Measurements from ENCODE around the gene SPEF1. TPM values are rescaled to one million over a fixed set of nuclear protein-coding genes. Genes with fewer than 3 reads are reported as not detected.

SPEF1 gene
- total and polyA plus RNA-seq, 2 of the 13 experiments (the other 11 are each of a cell fraction or from before 2014, with no cell fraction given) = 0.11 to 0.27 TPM

DNA sequence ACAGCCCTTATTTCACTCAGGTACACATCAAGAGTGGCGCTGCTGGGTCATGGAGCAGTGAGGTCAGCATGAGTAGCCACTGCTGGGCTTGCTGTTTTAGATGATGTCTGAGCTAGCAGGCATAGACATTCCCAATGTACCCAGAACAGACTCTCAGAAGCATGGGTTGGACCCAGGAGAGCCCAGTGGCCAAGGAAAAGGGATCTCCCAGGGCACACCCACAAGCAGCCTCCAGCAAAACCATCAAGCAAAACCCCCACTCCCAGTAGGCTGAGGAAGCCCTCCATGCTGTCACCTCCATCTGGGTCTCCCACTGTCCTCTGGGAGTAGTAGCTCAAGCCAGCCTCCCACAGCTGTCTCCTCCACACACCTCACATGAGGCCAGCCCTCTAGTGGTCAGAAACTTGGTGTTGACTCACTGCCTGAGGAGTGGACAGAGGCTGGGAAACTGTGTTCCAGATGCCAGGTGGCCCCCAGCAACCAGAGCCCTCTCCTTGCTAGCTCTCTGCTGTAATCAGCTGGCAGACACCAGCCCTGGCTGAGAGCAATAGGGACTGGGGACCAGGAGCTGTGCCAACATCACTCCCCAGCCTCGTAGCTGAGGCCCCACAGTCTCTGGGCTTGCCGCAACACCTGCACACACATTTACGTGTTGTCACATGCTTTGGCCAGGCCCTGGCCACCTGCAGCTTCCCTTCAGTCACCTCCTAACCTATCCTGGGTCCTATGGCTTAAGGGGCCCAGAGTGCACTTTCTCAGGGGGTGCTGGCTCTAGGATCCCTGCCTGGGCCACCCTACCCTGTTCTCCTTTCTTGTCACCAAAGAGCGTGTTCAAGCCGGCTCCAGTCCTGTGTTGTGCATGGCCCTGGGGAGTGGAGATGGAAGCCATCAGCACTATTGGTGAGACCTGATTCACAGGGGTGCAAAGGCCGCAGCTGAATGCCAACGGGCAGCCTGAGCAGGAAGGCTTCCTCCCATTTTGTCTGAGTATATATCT, 37.2 kb upstream of the SPEF1 start (continued):
- TF ChIP-seq ZNF747 (CRISPR knock-in tag; IDR thresholded peaks at IDR 0.05; ENCODE audit: borderline replicate concordance) = peak; percentile 89
- TF ChIP-seq, protein P1, sequence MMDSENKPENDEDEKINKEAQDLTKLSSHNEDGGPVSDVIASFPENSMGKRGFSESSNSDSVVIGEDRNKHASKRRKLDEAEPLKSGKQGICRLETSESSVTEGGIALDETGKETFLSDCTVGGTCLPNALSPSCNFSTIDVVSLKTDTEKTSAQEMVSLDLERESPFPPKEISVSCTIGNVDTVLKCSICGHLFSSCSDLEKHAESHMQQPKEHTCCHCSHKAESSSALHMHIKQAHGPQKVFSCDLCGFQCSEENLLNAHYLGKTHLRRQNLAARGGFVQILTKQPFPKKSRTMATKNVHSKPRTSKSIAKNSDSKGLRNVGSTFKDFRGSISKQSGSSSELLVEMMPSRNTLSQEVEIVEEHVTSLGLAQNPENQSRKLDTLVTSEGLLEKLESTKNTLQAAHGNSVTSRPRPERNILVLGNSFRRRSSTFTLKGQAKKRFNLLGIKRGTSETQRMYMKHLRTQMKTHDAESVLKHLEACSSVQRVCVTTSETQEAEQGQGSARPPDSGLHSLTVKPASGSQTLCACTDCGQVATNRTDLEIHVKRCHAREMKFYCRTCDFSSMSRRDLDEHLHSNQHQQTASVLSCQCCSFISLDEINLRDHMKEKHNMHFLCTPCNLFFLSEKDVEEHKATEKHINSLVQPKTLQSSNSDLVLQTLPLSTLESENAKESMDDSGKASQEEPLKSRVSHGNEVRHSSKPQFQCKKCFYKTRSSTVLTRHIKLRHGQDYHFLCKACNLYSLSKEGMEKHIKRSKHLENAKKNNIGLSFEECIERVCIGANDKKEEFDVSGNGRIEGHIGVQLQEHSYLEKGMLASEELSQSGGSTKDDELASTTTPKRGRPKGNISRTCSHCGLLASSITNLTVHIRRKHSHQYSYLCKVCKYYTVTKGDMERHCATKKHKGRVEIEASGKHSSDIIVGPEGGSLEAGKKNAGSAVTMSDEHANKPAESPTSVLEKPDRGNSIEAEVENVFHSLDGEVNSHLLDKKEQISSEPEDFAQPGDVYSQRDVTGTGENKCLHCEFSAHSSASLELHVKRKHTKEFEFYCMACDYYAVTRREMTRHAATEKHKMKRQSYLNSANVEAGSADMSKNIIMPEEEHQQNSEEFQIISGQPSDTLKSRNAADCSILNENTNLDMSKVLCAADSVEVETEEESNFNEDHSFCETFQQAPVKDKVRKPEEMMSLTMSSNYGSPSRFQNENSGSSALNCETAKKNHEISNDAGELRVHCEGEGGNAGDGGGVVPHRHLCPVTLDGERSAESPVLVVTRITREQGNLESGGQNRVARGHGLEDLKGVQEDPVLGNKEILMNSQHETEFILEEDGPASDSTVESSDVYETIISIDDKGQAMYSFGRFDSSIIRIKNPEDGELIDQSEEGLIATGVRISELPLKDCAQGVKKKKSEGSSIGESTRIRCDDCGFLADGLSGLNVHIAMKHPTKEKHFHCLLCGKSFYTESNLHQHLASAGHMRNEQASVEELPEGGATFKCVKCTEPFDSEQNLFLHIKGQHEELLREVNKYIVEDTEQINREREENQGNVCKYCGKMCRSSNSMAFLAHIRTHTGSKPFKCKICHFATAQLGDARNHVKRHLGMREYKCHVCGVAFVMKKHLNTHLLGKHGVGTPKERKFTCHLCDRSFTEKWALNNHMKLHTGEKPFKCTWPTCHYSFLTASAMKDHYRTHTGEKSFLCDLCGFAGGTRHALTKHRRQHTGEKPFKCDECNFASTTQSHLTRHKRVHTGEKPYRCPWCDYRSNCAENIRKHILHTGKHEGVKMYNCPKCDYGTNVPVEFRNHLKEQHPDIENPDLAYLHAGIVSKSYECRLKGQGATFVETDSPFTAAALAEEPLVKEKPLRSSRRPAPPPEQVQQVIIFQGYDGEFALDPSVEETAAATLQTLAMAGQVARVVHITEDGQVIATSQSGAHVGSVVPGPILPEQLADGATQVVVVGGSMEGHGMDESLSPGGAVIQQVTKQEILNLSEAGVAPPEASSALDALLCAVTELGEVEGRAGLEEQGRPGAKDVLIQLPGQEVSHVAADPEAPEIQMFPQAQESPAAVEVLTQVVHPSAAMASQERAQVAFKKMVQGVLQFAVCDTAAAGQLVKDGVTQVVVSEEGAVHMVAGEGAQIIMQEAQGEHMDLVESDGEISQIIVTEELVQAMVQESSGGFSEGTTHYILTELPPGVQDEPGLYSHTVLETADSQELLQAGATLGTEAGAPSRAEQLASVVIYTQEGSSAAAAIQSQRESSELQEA (CRISPR knock-in tag; IDR thresholded peaks at IDR 0.05; ENCODE audit: not compliant biosample characterization) = peak; percentile 79
- TF ChIP-seq, protein P2, sequence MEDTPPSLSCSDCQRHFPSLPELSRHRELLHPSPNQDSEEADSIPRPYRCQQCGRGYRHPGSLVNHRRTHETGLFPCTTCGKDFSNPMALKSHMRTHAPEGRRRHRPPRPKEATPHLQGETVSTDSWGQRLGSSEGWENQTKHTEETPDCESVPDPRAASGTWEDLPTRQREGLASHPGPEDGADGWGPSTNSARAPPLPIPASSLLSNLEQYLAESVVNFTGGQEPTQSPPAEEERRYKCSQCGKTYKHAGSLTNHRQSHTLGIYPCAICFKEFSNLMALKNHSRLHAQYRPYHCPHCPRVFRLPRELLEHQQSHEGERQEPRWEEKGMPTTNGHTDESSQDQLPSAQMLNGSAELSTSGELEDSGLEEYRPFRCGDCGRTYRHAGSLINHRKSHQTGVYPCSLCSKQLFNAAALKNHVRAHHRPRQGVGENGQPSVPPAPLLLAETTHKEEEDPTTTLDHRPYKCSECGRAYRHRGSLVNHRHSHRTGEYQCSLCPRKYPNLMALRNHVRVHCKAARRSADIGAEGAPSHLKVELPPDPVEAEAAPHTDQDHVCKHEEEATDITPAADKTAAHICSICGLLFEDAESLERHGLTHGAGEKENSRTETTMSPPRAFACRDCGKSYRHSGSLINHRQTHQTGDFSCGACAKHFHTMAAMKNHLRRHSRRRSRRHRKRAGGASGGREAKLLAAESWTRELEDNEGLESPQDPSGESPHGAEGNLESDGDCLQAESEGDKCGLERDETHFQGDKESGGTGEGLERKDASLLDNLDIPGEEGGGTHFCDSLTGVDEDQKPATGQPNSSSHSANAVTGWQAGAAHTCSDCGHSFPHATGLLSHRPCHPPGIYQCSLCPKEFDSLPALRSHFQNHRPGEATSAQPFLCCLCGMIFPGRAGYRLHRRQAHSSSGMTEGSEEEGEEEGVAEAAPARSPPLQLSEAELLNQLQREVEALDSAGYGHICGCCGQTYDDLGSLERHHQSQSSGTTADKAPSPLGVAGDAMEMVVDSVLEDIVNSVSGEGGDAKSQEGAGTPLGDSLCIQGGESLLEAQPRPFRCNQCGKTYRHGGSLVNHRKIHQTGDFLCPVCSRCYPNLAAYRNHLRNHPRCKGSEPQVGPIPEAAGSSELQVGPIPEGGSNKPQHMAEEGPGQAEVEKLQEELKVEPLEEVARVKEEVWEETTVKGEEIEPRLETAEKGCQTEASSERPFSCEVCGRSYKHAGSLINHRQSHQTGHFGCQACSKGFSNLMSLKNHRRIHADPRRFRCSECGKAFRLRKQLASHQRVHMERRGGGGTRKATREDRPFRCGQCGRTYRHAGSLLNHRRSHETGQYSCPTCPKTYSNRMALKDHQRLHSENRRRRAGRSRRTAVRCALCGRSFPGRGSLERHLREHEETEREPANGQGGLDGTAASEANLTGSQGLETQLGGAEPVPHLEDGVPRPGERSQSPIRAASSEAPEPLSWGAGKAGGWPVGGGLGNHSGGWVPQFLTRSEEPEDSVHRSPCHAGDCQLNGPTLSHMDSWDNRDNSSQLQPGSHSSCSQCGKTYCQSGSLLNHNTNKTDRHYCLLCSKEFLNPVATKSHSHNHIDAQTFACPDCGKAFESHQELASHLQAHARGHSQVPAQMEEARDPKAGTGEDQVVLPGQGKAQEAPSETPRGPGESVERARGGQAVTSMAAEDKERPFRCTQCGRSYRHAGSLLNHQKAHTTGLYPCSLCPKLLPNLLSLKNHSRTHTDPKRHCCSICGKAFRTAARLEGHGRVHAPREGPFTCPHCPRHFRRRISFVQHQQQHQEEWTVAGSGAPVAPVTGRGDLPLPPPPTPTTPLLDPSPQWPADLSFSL (CRISPR knock-in tag; IDR thresholded peaks at IDR 0.05) = no peak; the same call in 1 of the 2 replicates
- TF ChIP-seq FOXA3 (CRISPR knock-in tag; IDR thresholded peaks at IDR 0.05) = peak; percentile 91
- peak; percentile 90 for TF ChIP-seq ZBTB38 (CRISPR knock-in tag; IDR thresholded peaks at IDR 0.05)
- TF ChIP-seq, protein P3, sequence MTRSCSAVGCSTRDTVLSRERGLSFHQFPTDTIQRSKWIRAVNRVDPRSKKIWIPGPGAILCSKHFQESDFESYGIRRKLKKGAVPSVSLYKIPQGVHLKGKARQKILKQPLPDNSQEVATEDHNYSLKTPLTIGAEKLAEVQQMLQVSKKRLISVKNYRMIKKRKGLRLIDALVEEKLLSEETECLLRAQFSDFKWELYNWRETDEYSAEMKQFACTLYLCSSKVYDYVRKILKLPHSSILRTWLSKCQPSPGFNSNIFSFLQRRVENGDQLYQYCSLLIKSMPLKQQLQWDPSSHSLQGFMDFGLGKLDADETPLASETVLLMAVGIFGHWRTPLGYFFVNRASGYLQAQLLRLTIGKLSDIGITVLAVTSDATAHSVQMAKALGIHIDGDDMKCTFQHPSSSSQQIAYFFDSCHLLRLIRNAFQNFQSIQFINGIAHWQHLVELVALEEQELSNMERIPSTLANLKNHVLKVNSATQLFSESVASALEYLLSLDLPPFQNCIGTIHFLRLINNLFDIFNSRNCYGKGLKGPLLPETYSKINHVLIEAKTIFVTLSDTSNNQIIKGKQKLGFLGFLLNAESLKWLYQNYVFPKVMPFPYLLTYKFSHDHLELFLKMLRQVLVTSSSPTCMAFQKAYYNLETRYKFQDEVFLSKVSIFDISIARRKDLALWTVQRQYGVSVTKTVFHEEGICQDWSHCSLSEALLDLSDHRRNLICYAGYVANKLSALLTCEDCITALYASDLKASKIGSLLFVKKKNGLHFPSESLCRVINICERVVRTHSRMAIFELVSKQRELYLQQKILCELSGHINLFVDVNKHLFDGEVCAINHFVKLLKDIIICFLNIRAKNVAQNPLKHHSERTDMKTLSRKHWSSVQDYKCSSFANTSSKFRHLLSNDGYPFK (CRISPR knock-in tag; IDR thresholded peaks at IDR 0.05; ENCODE audit: borderline replicate concordance) = peak; percentile 80
